ENCODE results near the gene CTTN. TPM values are rescaled to one million over a fixed set of nuclear protein-coding genes. Genes with fewer than 3 reads are reported as not detected.

CTTN gene
- total RNA-seq, 1 donor from 2014 or later = 239 TPM

- Mint-ChIP-seq H3K4me3 (ENCODE audit: low read depth) (no peak overlapping the region), H3K9me3 (ENCODE audit: low read depth) (no peaks in the 10 kb centered on the region), H3K4me1 (ENCODE audit: low read depth) (no peaks in the 10 kb centered on the region), H3K27me3 (no peaks in the 10 kb centered on the region), H3K36me3 (ENCODE audit: insufficient read depth) (peaks cover 29% of the 10 kb centered on the region), H3K27ac (peak overlapping the region; percentile 71)
- TF ChIP-seq, protein P1, sequence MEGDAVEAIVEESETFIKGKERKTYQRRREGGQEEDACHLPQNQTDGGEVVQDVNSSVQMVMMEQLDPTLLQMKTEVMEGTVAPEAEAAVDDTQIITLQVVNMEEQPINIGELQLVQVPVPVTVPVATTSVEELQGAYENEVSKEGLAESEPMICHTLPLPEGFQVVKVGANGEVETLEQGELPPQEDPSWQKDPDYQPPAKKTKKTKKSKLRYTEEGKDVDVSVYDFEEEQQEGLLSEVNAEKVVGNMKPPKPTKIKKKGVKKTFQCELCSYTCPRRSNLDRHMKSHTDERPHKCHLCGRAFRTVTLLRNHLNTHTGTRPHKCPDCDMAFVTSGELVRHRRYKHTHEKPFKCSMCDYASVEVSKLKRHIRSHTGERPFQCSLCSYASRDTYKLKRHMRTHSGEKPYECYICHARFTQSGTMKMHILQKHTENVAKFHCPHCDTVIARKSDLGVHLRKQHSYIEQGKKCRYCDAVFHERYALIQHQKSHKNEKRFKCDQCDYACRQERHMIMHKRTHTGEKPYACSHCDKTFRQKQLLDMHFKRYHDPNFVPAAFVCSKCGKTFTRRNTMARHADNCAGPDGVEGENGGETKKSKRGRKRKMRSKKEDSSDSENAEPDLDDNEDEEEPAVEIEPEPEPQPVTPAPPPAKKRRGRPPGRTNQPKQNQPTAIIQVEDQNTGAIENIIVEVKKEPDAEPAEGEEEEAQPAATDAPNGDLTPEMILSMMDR (IDR thresholded peaks at IDR 0.05; ENCODE audit: unreplicated experiment) = no peak
- DNase-seq (ENCODE audit: low spot score, unreplicated experiment) = no peak
Measured at GRCh38 chr11:70435765-70436500, 37.6 kb downstream of the CTTN start.

GRCh38 chr11:70436501-70436860, 38.2 kb downstream of the CTTN start:
- DNase-seq (ENCODE audit: low spot score, unreplicated experiment) = no peak
- Mint-ChIP-seq H3K36me3 (ENCODE audit: insufficient read depth) (peaks cover 29% of the 10 kb centered on the region), H3K4me1 (ENCODE audit: low read depth) (no peaks in the 10 kb centered on the region), H3K9me3 (ENCODE audit: low read depth) (no peaks in the 10 kb centered on the region), H3K4me3 (ENCODE audit: low read depth) (no peak overlapping the region), H3K27me3 (no peaks in the 10 kb centered on the region), H3K27ac (no peak overlapping the region)
- TF ChIP-seq, protein P1 (IDR thresholded peaks at IDR 0.05; ENCODE audit: unreplicated experiment) = no peak

DNA sequence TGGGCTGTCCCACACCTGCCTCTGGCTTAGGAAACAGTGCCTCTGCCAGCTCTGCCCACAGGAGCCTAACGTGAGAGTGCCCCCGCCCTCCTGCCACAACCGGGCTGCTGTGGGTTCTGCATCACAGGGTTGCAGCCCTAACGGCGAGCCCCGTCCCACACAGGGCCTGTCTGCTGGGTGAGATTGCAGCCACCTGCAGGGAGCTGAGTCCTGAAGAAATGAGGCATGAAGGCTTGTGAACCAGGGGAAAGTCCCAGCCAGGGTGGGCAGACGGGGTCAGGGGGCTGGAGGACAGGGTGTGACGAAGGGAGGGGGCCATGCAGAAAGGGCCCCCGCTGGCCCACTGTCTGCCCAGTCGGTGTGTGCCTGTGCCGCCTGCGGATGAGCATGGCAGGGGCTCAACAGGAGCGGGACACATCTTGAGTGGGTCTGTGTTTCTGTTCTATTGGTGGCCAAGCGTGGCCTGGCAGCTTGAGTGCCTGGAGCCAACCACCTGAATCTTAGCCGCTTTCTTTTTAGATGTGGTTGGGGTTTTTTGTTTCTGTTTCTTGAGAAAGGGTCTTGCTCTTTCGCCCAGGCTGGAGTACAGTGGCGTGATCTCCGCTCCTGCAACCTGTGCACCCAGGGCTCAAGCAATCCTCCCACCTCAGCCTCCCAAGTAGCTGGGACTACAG, 38.9 kb downstream of the CTTN start:
- Mint-ChIP-seq H3K4me3 (ENCODE audit: low read depth) (no peak overlapping the region), H3K36me3 (ENCODE audit: insufficient read depth) (peaks cover 28% of the 10 kb centered on the region), H3K9me3 (ENCODE audit: low read depth) (no peaks in the 10 kb centered on the region)

GRCh38 chr11:70440206-70440605, 41.9 kb downstream of the CTTN start:
- DNase-seq (ENCODE audit: low spot score, unreplicated experiment) = no peak
- TF ChIP-seq, protein P1 (IDR thresholded peaks at IDR 0.05; ENCODE audit: unreplicated experiment) = no peak
- H3K4me3 Mint-ChIP-seq (ENCODE audit: low read depth) = no peak overlapping the region
- no peak overlapping the region for H3K27ac Mint-ChIP-seq
- no peaks in the 10 kb centered on the region for H3K9me3 Mint-ChIP-seq (ENCODE audit: low read depth)
- no peaks in the 10 kb centered on the region for H3K4me1 Mint-ChIP-seq (ENCODE audit: low read depth)
- H3K27me3 Mint-ChIP-seq = no peaks in the 10 kb centered on the region
- H3K36me3 Mint-ChIP-seq (ENCODE audit: insufficient read depth) = peaks cover 20% of the 10 kb centered on the region

More for the DNA sequence above, 38.9 kb downstream of the CTTN start:
- Mint-ChIP-seq H3K27me3 (no peaks in the 10 kb centered on the region), H3K27ac (no peak overlapping the region), H3K4me1 (ENCODE audit: low read depth) (no peaks in the 10 kb centered on the region)
- TF ChIP-seq, protein P1 (IDR thresholded peaks at IDR 0.05; ENCODE audit: unreplicated experiment) = no peak
- DNase-seq (ENCODE audit: low spot score, unreplicated experiment) = no peak

GRCh38 chr11:70443773-70444030, 45.4 kb downstream of the CTTN start:
- H3K27ac Mint-ChIP-seq = no peak overlapping the region
- peaks cover 7% of the 10 kb centered on the region for H3K36me3 Mint-ChIP-seq (ENCODE audit: insufficient read depth)

More at GRCh38 chr11:70443773-70444030, 45.4 kb downstream of the CTTN start:
- no peak overlapping the region for H3K4me3 Mint-ChIP-seq (ENCODE audit: low read depth)
- no peaks in the 10 kb centered on the region for H3K27me3 Mint-ChIP-seq
- peaks cover 4% of the 10 kb centered on the region for H3K9me3 Mint-ChIP-seq (ENCODE audit: low read depth)
- no peaks in the 10 kb centered on the region for H3K4me1 Mint-ChIP-seq (ENCODE audit: low read depth)
- no peak for DNase-seq (ENCODE audit: low spot score, unreplicated experiment)
- TF ChIP-seq, protein P1 (IDR thresholded peaks at IDR 0.05; ENCODE audit: unreplicated experiment) = no peak

All from progenitor cell of endocrine pancreas (in vitro differentiated cells).